ENCODE results near the gene PPIE.

PPIE gene

DNA sequence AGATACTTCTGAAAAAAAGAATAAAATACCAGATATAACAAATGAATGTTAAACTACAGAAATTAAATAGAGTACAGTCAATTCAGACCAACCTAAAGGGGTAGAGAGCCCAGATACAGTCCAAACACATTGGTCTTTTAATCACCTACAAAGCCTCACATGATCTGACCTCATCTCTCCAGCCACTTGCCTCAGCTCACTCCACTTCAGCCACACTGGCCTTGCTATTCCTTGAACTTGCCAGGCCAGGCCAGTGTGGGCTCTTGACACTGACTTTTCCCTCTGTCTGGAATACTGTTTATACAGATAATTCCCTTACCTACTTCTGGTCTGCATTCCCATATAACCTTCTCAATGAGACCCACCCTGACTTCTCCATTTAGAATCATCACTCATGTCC lies 17.0 kb upstream of the PPIE start:
- DNase-seq: no peak

DNA sequence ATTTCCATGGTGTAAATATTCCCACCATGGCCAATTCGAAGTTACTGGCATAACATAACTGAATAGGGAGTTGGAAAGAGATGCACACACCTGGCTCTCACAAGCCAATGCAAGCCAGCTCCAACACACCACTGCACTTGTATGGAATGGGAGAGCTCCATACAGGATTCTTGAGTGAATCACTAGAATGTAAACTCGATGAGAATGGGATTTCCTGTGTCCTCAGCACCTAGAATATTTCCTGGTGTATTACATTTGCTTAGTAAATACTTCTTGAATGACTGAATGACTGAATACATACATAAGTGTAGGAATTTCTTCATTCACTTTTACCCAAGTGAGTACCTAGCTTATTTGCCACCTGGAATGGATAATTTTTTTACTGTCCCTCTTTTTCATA lies 16.2 kb upstream of the PPIE start:
- no peak for DNase-seq

DNA sequence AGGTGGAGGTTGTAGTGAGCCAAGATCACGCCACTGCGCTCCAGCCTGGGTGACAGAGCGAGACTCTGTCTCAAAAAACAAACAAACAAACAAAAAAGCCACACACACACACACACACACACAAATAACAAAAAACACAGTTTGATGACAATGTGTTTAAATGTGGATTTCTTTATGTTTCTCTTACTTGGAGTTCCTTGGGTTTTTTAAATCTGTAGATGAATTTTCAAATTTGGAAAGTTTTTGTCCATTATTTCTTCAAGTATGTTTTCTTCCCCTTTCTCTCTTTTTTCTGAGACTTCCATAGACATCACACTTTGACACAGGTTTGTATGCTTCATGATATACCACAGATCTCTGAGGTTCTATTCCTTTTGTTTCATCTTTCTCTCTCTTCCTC lies 12.1 kb upstream of the PPIE start:
- DNase-seq: no peak

DNA sequence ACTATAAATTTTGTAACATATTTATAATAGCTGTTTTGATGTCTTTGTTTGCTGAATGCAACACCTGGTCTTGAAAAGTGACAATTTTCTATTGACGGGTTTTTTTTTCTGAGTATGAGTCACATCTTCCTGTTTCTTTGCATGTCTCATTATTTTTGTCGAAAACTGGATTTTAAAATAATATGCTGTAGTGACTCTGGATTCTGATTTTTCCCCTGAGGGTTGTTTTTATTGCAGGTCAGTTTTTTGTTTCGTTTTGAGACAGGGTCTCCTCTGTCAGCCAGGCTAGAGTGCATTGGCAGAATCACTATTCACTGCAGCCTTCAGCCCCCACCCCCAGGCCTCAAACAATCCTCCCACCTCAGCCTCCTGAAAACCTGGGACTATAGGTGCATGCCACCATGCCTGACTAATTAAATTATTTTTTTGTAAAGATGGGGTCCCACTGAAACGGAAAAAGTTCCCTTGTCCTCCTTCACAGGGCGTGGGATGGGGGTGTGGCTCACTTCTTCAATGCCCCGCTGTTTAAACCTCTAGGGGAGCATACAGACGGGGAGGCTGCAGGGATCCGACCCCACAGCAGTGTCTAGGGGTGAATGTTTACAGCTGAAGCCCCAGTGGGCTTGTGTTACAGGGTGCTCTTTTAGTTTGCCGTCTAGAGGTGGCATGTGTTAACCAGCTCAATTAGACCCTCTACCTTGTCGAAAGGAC lies 11.3 kb upstream of the PPIE start:
- no peak for DNase-seq

DNA sequence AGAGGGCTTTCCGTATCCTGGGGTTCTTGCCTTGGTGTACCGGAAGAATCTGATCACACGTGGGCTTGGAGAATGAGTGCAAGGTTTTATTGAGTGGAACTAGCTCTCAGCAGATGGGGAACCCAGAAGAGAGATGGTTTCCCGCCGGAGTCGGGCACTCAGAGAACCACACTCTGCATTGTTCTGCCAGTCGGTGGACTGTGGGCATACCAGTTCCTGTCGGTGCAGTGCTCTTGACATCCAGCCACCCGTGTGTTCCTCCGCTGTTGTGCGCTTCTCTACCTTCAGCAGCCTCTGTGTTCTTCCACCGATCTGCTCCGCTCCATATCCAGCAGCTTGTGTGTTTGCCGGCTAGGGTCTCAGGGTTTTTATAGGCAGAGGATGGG lies 10.8 kb upstream of the PPIE start:
- no peak for DNase-seq

DNA sequence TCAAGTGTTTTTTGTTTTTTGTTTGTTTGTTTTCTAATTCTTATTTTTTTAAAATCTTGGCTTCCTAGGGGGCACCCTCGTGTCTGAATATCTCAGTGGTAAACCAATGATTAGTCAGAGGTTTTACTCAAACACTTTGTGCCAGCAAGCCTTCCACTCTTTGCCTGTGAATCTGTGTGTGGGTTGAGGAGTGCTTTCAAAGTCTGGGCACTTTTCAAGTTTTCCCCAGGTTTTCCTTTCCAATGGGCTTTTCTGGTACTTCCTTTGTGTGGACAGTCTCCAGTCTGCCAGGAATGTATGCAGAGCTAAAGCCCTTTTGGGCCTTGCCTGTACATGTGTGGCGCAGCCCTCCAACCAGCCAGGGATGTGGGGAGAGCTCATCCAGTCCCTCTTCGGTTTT lies 9.7 kb upstream of the PPIE start:
- DNase-seq: no peak

DNA sequence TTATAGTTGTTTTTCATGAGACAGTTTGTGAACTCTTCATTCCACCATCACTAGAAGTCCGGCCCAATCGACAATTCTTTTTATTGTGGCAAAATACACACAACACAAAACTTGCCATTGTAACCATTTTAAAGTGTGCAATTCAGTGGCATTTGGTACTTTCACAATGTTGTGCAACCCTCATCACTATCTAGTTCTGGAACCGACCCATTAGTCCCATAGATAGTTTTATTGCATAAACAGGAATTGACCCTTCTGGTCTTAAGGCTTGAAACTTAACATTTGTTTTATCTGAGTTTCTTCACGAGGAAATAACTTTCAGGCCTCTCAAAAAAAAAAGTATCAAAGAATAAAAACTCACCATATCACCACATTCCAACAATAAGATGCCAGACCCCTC lies 8.8 kb upstream of the PPIE start:
- no peak for DNase-seq

DNA sequence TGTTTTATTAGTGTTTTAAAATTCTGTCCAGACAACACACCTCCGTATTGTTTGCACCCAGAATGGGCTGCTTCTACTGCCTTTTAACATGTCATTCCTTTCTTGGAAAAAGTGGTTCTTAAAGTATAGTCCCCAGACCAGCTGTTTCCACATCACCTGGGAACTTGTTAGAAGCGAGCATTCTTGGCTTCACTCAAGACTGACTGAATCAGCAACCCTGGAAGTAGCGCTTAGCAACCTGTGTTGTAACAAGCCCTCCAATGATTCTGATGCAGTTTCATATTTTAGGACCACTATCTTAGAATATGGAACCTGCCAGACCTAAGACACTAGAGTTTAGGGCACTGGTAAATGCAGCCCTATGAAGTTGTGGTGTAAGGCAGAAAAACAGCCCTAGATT lies 6.0 kb upstream of the PPIE start:
- no peak for DNase-seq

DNA sequence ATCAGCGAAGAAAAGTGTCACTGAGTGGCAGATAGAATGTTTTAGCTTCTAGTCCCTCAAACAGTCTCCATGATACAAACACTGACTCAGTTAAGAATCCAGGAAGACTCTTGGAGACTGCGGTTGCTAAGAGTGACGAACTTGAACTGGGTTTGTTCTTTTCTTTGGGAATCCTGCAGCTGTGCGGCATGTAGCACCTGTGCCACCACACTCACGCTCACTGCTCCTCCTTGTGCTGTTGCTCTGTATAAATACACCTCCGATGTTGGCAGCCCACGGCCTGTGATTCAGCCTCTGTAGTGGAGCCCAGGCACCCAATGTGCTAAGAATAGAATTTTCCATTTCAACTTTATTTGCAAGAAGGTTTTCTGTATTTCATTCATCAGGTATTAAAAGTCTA lies 5.5 kb upstream of the PPIE start:
- no peak for DNase-seq

DNA sequence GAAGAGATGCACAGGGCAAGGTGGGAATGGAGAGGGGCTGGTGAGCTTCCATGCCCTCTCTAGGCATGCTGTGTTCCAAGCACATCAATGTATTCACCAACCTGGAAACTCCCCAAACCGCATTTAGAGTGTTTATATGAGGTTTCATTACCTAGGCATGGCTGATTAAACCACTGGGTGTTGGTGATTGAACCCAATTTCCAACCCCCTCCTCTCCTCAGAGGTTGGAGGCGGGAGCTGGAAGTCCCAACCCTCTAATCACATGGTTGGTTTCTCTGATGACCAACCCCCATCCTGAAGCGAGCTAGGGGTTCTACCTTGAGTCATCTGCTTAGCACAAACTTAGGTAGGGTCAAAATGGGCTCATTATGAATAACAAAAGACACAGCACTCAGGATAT lies 3.0 kb upstream of the PPIE start:
- no peak for DNase-seq

DNA sequence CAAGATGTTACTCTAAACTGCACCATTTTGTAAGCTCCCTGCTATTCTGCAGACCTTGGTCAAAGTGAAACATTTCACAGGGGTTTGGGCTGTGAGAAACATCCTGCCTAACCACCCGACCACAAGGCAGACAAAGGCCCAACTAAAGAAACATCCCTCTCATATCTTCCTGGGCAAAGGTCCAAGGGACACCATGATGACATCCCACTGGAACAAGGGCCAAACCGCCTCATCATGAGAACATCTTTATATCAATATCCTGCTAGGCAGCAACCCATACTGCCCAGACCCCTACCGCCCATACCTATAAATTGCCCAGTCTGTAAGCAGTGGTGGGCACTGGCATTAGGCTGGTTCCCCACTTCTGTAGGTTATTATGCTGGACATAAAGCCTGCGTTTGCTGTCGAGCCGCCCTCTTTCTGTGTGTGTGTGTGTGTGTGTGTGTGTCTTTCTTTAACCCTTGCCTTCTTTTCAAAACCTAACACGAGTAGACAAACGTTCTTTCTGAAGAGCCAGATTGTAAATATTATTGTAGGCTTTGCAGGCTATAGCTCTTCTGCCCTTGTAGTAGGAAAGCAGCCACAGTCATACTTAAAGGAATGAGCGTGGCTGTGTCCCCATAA lies 1.0 kb upstream of the PPIE start:
- DNase-seq: no peak

DNA sequence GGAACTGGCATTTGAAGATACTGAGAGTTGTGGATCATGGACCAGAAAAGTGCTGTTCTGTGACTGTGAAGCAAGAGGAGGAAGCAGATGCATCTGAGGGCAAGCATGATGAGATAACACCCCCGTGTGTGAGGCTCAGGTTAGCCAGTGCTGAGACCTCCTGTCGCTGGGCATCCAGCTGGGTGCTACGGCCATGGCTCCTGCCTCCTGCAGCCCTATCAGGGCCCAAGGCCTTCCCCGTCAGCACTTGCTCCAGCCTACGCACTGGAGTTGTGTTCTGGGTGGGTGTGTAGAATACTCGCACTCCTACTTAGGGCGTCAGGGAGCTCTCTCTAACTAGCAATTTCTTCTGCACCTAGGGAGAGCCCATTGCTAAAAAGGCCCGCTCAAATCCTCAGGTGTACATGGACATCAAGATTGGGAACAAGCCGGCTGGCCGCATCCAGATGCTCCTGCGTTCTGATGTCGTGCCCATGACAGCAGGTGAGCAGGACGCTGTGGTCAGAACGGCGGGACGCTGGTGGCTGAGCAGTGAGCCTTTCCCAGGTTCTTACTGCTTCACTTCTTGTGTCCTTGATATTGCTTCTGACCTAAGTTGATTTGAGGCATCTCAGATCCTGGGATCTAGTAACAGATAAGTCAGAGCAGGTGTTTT lies 6.5 kb downstream of the PPIE start:
- DNase-seq: no peak

DNA sequence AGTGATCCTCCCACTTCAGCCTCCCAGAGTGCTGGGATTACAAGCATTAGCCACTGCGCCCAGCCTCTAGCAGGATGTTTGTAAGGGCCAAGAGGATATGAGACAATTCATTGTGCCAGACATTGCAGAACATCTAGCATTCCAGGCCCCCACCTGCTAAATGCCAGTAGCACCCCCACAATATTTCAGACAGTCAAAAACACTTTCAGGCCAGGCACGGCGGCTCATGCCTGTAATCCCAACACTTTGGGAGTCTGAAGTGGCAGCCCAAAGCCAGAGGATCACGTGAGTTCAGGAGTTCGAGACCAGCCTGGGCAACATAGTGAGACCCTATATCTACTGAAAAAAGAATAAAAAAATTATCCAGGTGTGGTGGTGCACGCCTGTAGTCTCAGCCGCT lies 12.9 kb downstream of the PPIE start:
- DNase-seq: no peak

DNA sequence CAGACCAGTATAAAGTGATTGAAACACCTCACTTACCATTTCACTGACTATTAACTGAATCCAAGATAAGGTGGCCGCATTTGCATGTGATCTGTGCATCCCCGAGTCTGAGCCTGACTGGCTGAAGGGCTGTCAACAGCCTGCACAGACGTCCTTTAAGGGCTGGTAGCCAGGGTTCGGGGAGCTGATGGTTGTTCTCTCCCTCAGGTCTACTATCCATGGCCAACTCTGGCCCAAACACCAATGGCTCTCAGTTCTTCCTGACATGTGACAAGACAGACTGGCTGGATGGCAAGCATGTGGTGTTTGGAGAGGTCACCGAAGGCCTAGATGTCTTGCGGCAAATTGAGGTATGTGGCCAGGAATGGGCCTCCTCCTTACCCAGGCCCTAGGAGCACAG lies 14.0 kb downstream of the PPIE start:
- no peak for DNase-seq

DNA sequence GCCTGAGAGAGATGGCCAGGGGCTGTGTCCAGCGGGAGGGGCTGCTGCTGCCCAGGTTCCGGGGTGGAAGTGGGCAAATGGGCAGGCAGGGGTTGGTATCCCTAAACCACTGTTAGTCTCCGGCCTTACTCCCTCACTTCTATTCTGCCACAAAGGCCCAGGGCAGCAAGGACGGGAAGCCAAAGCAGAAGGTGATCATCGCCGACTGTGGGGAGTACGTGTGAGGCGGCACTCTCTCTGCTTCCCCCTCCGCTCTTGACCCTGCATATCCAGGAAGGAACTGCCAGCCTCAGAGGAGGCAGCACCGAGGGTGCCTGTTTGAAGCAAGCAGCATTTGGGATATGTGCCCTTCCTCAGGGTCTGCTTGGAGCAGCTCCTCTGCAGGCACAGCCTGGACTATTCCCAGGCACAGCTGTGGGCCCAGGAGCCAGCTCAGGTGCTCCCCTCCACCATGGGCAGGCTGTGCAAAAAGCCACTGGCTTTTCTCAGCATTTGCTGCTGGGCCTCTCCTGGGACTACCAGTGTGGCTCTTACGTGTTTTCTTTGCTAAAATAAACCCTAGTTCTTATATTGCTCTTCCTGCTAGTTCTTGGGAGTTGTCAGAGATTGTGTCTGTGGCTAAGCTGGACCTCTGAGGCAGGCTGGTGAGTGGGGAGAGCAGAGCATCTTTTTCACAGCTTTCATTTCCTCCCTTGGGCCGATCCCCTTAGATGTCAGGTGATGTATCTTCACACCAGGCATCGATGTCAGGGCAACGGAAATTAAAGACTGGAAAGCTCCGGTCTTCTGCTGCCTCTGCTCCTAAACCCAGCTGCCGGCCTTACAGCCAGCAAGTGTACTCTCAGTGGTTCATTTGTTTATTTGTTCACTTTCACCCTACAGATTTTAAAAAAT lies 14.7 kb downstream of the PPIE start:
- no peak for DNase-seq

DNA sequence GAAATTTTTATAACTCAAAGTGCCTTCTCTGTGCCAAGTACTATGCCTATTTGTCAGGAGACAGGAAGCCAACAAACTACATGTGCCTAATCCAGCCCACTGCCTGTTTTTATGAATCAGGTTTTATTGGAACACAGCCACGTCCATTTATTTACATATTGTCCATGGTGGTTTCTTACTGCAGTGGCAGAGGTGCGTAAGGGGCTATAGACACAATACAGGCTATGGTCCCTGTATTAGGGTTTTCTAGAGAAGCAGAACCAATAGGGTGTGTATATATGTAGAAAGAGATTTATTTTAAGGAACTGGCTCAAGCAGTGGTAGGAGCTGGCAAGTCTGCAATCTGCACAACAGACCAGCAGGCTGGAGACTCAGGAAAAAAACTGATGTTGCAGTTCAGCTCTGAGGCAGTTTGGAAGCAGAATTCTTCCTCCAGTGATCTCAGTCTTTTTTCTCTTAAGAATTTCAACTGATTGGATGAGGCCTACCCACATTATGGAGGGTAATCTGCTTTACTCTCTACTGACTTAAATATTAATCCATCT lies 15.4 kb downstream of the PPIE start:
- no peak for DNase-seq

DNA sequence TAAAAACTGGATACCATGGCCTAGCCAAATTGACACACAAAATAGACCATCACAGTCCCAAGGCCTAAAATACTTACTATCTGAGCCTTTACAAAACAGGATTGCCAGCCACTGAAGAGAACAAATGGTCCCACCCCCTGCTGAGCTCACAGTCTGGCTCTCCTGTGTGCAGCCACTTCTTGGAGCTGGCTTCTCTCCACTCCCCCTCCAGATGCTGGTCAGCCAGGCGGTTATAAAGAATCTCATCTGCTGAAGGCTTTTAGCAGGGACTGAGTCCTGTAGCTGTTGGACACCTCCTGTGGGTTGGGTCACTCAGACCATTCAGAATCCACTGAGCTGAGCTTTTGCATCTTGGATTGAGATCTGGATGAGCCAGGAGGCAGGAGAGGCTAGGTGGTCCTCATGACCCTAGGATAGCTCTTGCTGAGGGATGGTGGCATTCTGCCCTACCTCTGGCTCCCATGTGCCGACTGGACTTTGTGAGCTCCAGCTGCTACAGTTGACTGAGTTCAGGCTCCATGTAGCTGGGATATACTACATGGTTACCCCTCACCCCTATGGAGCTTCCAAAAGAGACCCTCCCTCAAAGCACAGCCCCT lies 16.3 kb downstream of the PPIE start:
- DNase-seq: no peak

DNA sequence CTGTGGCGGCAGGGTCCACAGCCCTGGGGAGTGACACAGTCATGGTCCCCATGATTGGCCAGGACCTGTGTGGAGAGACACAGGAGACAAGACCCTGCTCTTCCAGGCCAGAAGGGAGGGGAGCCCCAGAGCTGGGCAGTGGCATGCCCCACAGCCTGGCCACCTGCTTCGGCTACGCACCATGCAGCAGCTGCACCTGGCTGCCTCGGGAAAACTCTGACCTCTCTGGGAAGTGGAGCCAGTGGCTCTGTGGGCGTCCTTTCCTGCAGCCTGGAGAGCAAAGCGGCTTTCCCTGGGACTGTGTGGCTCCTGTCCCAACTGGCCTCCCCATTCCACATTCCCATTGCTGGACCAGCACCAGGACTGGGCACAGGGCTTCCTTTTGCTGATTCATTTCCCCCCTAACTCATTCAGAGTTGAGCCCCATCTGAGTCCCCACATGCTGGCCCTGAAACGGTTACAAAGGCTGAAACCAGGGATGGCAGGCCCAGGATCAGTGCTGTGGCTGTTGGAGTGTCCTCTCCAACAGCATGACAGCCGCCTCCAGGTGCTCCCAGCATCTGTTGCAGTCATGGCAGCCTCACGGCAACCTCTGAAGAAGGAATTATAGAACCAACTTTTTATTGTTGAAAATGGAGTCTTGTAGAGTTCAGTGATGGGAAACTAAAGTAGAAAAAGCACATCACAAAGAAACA lies 17.4 kb downstream of the PPIE start:
- DNase-seq: no peak

DNA sequence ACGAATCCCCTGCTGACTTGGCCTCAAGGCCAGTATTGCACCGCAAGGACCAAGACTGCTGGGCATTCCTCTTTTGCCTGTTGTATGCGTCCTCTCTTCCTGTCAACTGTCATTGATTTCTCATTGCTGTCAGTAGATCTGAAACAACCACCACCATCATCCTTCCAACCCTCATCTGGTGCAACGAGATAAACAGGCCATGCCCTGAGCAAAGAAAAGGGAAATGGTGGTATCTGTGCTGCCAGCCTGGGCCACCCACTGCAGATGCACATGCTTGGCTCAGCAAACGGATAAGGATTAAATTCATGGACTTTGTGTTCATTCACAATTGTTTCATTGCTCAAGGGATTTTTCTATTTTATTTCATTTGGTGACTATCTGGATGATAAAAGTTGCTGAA lies 18.8 kb downstream of the PPIE start:
- no peak for DNase-seq

DNA sequence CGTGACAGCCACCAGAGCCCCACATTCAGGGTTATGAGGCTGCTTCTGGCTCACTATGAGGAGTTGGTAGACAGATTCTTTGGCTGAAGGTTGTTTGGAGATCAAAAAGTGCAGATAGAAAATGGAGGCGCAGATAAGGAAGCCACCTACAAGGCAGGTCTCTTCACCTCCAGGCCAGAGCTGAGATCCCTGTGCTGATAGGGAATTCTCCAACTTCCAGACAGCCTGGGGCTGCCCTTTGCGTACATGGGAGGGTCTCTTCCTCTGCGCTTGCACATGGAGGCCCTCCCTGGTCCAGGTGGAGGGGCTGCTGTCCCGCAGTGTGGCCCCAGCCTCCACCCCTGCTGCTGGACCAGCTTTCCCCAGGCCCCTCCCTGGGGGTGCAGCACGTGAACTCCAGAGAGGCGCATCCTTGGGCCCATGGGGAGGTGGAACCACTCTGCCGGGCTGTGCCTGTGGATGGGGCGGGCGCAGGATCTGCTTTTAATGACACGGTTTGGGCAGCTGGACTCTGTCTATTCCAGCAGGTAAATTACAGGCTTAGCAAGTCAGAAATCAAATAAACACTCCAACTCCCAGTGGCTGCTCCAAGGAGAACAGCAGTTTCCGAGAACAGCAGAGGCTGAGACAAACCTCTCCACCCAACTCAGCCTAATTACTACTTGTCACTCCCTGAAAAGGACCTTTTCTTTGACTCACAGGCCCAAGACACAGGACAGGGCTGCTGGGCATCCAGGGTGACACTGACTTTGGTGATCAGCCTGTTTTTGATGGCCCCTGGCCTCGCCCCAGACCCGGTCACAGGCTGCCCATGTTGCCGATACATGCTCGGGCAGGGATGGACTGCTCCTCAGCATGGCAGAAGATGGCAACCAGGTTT lies 20.1 kb downstream of the PPIE start:
- DNase-seq: no peak

DNA sequence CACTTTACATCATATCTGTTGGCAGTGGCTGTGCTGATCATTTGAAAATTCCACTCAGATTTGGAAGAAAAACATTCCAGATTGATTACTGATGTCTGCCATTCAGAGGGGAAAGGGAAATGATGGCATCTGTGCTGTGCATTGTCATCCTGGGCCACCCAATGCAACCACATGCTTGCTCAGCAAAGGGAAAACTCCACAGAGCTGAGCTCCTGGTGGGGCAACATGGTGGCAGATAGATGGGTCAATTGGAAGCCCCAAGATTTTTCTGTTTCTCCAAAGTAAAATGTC lies 20.7 kb downstream of the PPIE start:
- DNase-seq: no peak

All from GDM1 (cell line).